GM21515 (cell line): ENCODE data around the gene GPX2.

Experiments
- ATAC-seq: cut with Tn5 transposase; IDR thresholded peaks from one replicate; pipeline ENCODE4 v1.9.1; 2021; ENCODE audit not compliant: unreplicated experiment

The GPX2 gene

DNA sequence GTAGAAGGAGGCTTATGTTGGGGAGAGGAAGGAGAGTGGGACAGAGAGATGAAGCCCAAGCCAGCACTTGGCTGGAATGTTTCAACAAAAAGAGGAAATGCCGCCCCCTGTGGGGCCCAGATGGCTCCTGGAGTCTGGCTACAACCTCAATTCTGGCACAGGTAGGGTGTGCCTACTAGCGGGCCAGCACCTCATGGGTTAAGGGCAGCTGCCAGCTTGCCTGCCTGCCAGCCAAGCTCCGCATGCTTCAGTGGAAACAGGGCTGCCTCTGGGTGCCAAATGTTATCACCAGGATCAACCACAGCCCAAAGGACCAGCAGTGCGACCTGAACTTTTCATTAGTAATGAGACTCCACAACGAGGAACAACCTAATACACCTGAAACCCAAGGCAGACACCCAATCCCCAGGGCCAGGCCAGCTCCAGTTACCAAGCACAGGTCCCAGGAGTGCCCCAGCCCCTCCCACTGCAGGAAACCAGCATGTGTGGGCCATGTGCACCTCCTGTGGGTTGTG is 18.3 kb upstream of the GPX2 start:
- ATAC-seq, result no peak

- ATAC-seq, result no peak
These were observed 16.2 kb upstream of the GPX2 start for GRCh38 chr14:64958743-64959142.

GRCh38 chr14:64958201-64958600 is 15.7 kb upstream of the GPX2 start:
- ATAC-seq, result no peak

DNA sequence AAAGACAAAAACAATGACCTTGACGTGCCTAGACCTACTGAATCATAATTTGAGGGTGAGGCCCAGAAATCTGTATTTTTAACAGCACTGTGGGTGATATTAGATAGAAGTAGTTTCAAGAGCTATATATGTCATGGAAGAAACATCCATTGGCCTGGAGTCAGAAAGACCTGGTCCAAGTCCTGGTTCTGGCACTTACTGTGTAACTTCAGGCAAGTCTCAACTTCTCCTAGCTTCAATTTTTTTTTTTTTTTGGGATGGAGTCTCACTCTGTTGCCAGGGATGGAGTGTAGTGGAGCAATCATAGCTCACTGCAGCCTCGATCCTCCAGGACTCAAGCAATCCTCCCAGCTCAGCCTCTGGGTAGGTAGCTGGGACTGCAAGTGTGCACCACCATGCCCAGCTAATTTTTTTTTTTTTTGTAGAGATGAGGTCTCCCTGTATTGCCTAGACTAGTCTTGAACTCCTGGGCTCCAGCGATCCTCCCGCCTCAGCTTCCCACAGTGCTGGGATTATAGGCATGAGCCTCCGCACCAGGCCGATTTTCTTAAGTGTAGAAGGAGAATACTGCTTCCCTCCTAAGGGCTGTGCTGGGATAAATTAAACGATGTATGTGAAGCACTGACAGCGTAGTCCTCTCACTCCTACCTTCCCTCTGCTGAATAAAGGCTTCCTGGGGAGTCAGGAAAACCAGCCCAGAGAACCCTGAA is 14.3 kb upstream of the GPX2 start:
- ATAC-seq, result no peak

- ATAC-seq, result no peak
These were observed 12.8 kb upstream of the GPX2 start for GRCh38 chr14:64955297-64955696.

DNA sequence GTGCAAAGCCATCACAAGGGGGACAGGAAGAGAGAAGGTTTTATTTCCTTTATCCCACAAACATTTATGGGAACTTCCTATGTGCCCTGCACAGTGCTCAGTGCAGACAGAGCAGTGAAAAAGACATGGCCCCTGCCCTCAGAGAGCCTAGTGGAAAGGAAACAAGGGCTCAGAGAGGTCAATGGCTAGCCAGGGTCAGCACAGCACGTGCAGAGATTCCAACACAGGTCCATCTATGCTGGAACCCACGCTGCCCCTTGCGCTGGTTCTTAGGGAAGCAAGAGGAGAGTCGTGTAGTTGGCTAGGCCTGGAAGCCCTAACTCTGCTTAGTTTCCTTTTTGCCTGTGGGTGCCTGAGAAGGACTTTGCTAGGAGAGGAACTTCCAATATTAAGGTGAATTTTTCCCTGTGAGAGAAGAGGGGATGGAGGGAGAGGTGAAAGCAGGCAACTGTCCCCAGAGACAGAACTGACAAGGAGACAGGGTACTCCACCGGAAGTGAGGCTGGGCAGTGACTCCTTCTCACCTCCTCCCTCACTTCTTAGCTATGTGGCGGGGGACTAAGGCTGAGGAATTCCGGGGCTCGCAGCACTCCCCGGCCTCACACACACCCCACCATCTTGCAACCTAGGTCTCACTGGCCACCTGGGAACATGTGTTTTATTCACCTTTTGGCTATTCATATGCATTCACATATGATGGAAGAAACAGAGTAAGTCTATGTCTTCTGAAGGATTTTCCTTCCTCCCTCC is 12.1 kb upstream of the GPX2 start:
- no peak for ATAC-seq

GRCh38 chr14:64953661-64954060 is 11.1 kb upstream of the GPX2 start:
- ATAC-seq, result no peak

GRCh38 chr14:64953310-64953654 is 10.7 kb upstream of the GPX2 start:
- no peak for ATAC-seq

GRCh38 chr14:64952598-64953309 is 10.2 kb upstream of the GPX2 start:
- ATAC-seq, result no peak

DNA sequence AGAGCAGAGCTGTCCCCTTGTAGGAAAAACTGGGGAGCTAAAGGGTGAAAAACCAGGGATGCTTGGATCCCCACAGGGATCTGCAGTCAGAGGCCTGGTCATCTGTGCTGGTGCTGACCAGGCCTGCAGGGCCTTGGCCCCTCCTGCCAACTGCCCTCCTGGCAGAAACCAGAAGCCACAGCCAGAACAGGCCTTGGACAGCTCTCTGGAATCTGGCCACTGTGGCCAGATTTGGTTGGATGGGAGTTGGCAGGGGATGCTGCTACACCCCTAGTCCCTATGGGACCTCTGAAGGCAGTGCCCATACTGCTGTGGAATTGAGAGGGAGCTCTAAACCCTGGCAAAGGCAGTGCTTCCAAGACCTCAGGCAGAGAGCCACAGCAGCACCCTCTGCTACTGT is 9.2 kb upstream of the GPX2 start:
- no peak for ATAC-seq

DNA sequence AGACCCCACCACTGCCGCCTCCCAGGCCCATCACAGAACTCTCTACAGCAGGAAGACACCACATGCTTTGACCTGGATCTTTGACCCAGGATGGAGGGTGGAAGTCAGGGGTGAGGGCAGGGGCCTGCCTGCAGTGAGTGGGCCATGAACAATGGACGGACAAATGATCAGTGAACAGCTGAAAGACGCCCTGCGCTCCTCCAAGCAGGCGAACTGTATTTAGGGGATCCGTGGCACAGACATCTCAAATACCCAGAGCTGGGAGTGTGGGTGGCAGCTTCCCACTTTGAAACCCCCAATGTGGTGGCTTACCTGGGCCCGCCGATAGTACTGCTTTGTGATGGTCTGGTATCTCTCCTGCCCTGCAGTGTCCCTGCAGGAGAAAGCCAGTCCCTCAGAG is 8.7 kb upstream of the GPX2 start:
- ATAC-seq, result no peak

- ATAC-seq, result no peak
These were observed 8.3 kb upstream of the GPX2 start for GRCh38 chr14:64950889-64951288.

DNA sequence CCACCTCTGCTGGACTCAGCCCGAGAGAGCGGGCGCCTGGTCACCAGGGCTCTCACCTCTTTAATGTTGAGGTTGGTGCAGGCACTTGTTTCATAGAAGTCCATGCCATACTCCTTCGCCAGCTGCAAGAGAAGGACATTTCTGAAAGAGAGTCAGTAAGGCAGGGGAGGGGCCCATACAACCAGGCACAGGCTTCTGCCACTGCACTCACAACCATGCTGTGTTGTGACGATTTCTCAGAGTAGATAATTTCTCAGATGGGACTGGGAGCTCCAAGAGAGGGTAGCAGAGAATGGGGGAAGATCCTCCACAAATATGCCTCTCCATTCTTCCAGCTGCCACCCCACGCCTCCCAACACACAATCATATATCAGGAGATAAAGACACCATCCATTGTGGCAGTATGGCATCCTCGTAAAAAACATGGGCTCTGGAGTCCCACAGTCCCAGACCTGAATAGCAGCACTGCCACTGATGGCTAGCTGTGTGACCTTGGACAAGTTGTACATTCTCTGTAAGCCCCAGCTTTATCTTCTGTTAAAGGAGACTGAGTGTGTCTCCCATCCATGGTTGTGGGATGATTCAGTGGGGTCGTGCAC is 6.2 kb upstream of the GPX2 start:
- ATAC-seq, result no peak

- ATAC-seq, result no peak
These were observed 5.4 kb upstream of the GPX2 start for GRCh38 chr14:64947710-64948611.

DNA sequence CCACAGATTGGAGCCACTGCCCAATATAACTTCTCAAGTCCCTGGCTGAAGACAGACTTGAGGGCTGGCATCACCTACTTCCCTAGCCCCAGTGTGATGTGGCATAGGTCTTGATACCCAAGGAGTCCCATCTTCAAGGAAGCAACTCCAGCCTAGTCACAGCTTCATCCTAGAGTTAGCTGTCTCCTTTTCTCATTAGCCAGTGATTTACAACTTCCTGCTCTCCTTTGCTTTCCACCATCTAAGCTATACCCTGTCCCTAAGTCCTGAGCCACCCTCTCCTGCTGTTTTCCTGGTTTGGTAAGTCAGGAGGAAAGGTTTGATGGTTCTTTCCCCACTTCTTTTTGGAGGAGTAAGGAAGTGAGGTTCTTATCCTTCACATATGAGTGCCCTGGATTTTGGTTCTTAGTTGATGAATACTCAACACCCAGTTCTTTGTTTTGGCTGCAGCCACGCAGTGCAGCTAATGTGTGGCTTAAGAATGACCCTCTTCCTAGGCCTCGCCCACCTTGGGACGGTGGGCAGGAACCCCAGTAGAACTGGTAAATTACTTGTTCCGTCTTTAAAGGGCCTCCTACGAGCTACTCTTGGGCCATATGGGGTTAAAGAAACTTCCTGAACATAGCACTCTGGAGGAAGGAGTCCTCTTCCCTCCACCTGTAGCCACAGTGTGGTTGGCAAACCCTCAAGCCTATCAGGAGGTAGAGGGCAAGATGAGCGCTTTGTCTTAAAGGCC is 3.9 kb upstream of the GPX2 start:
- no peak for ATAC-seq

DNA sequence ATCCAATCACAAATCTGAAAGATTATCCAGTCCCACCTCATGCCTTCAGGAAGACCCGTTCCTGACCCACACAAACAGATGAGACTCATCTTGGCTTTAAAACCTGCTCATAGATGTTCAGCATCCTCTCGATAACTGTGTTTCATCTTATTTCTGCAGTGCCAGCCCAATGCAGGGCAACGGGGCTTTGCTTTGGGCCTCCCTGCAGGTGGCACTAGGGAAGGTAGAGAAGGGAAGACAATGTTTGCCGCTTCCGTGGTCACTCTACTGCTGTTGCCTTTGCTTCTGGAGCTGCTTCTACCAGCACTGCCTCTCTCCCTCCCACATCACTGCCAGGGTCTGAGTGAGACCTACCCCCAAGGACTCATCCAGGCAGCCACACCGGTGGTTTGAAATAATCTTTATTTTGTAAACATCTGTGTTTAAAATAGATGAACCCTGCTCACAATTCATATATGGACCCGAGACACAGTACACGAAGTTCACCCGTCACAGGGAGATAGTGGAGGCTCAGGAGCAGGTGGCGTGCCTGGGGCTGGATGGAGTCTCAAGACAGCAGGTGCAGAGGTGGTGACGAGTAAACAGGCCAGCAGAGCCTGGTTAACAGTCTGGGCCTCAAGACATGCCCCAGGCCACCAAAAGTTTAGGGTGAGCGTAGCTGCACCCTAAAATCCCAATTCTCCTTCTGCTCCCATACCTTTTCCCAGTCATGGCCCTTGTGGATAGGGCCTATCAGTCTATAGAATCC is 3.1 kb upstream of the GPX2 start:
- no peak for ATAC-seq

DNA sequence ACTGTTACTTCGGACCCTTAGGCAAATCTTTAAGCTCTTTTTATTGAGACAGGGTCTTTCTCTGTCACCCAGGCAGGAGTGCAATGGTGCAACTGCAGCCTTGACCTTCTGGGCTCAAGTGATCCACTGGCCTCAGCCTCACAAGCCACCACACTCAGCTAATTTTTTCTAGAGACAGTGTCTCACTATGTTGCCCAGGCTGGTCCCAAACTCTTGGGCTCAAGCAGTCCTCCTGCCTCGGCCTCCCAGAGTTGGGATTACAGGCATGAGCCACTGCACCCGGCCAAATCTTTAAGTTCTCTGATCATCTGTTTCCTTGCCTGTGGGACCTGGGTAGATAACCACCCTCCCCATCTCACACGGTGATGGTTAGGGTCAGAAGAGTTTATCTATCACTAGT is 2.3 kb upstream of the GPX2 start:
- ATAC-seq, result no peak

- ATAC-seq, result no peak
These were observed 1.5 kb upstream of the GPX2 start for GRCh38 chr14:64944041-64944440.

DNA sequence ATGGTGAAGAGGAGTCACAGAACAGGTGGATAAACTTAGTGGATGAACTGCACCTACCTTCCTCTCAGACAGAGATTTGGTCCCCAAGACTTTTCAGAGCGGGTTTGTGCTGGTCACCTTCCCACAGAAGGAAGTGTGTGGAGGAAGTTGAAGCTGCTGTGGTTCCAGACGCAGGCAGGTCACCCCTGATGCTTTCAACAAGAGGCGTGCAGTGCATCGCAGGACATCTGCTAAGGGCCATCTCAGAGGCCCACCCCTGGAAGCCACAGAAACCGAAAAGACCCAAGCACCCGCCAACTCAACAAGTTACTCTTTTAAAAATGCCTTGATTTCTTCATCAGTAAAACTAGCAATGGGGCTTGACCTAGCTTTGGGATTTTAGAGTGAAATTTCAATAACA is 1.0 kb upstream of the GPX2 start:
- no peak for ATAC-seq
